BJ (cell line): ENCODE data around the gene CDKN2B-AS1. TPM values are rescaled to one million over a fixed set of nuclear protein-coding genes. Genes with fewer than 3 reads are reported as not detected.
"Not testable (repeated sequence)": the region's sequence is repeated elsewhere in the genome, so short reads cannot be mapped to it uniquely, and the experiment has no call there.

Experiments
- CTCF ChIA-PET: fragments of 350-600 bp; formaldehyde crosslinking; extraction: SDS; loops from one replicate; lab custom pipeline; 2021; ENCODE audit warnings: antibody characterized with exemption, inconsistent platforms; lab: Yijun Ruan, JAX
- POLR2A ChIA-PET: fragments of 300-600 bp; sonication (Branson Sonifier 250); formaldehyde crosslinking; extraction: SDS; loops from one replicate; lab custom pipeline; 2021; ENCODE audit warnings: antibody characterized with exemption; lab: Charles Lee
- DNase-seq: peaks from one replicate; pipeline ENCODE4 v3.0.0-alpha.2; 2011; ENCODE audit warnings: low read depth
- H3K27me3 ChIP-seq: 2 replicates; pipeline ENCODE4 v1.6.0; 2011; ENCODE audit warnings: low read length; ENCODE audit not compliant: control insufficient read depth, insufficient read depth
- H3K36me3 ChIP-seq: 2 replicates; pipeline ENCODE4 v1.5.1; 2011; ENCODE audit warnings: low read length; ENCODE audit not compliant: control insufficient read depth, insufficient read depth
- H3K4me3 ChIP-seq: 2 replicates; pipeline ENCODE4 v1.5.1; 2011; ENCODE audit warnings: low read depth, mild to moderate bottlenecking, control low read depth, low read length
- polyA minus RNA-seq: library from RNA; depleted of rRNA, polyadenylated mRNA; stranded (reverse); fragments of >200 nt; gene quantifications from 2 replicates; pipeline ENCODE4 v1.2.3, GENCODE V29; 2011; rRNA and poly(A)+ RNA removed
- polyA plus RNA-seq: library from polyadenylated mRNA; depleted of rRNA; stranded (reverse); fragments of >200 nt; gene quantifications from 2 replicates; pipeline ENCODE4 v1.2.3, GENCODE V29; 2011; rRNA removed
- TF ChIP-seq, protein P1 (sequence below): IDR thresholded peaks from 2 replicates; pipeline ENCODE4 v1.5.1; 2011; ENCODE audit warnings: low read depth, mild to moderate bottlenecking, control low read depth, inconsistent platforms, low read length, moderate library complexity; ENCODE audit not compliant: insufficient read depth

CDKN2B-AS1 gene
- polyA plus RNA-seq (0.59 and 1.1 TPM in 2 replicates), polyA minus RNA-seq (1.2 and 2.1 TPM in 2 replicates)

GRCh38 chr9:21994556-21995005 lies at the start of gene CDKN2B-AS1:
TSS of gene CDKN2B-AS1 (plus strand) at chr9:21994791.
- no peak for DNase-seq
- H3K36me3 ChIP-seq, result no peaks in the 10 kb centered on the region
- ChIA-PET CTCF (interaction anchor here (0.6 to 5.8 kb wide), 12 partner anchors 13 to 249 kb away, joined by 3 to 40 read pairs (median 4); partner anchors contain the start of gene CDKN2B), POLR2A (interaction anchor here (0.6 kb wide), 1 partner anchor 438 kb away, joined by 4 read pairs; no protein-coding TSS in a partner anchor)
- TF ChIP-seq, protein P1, sequence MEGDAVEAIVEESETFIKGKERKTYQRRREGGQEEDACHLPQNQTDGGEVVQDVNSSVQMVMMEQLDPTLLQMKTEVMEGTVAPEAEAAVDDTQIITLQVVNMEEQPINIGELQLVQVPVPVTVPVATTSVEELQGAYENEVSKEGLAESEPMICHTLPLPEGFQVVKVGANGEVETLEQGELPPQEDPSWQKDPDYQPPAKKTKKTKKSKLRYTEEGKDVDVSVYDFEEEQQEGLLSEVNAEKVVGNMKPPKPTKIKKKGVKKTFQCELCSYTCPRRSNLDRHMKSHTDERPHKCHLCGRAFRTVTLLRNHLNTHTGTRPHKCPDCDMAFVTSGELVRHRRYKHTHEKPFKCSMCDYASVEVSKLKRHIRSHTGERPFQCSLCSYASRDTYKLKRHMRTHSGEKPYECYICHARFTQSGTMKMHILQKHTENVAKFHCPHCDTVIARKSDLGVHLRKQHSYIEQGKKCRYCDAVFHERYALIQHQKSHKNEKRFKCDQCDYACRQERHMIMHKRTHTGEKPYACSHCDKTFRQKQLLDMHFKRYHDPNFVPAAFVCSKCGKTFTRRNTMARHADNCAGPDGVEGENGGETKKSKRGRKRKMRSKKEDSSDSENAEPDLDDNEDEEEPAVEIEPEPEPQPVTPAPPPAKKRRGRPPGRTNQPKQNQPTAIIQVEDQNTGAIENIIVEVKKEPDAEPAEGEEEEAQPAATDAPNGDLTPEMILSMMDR, result no peak
- H3K4me3 ChIP-seq, result peak within 1 kb of the TSS; percentile 86
- no peaks in the 10 kb centered on the region for H3K27me3 ChIP-seq

DNA sequence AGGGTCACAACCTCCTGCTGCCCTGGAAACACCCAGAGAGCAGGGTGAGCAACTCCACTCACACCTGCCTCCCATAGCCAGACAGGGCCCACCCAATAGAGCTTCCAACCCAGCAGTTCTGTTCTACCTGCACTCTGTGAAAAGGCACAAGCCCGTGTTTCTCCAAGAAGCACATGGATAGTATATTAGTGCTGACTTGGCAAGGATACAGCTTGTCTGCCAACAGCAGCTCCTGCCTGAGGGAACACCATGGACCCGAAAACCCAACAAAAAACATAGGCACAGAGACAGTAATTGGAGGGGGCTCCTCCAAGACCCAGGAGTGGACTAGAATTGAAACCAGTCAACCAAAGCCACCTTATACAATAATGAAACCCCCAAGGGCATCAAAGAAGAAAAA lies 49.0 kb upstream of the CDKN2B-AS1 start:
- ChIA-PET POLR2A (no interaction called here), CTCF (interaction anchor here (1.5 kb wide), 1 partner anchor 50 kb away, joined by 3 read pairs; no protein-coding TSS in a partner anchor)
- TF ChIP-seq, protein P1, result no peak
- DNase-seq, result no peak
- H3K27me3 ChIP-seq, result 0 out of 2 replicates have a peak, but pooled peaks cover 2% of the 10 kb centered on the region
- no peak overlapping the region for H3K4me3 ChIP-seq
- H3K36me3 ChIP-seq, result no peaks in the 10 kb centered on the region

GRCh38 chr9:21958833-21959232 lies 35.8 kb upstream of the CDKN2B-AS1 start:
- H3K36me3 ChIP-seq, result no peaks in the 10 kb centered on the region
- DNase-seq, result no peak
- H3K27me3 ChIP-seq, result no peaks in the 10 kb centered on the region; the same call in none of the 2 replicates
- TF ChIP-seq, protein P1, result no peak
- no peak overlapping the region for H3K4me3 ChIP-seq
- CTCF ChIA-PET, result no interaction called here
- POLR2A ChIA-PET, result no interaction called here

DNA sequence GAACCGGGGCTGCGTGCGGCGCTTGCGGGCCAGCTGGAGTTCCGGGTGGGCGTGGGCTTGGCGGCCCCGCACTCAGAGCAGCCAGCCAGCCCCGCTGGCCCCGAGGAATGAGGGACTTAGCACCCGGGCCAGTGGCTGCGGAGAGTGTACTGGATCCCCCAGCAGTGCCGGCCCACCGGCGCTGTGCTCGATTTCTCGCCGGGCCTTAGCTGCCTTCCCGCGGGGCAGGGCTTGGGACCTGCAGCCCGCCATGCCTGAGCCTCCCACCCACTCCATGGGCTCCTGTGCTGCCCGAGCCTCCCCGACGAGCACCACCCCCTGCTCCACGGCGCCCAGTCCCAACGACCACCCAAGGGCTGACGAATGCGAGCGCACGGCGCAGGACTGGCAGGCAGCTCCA lies 35.3 kb upstream of the CDKN2B-AS1 start:
- DNase-seq, CTCF ChIA-PET, H3K27me3 ChIP-seq, H3K4me3 ChIP-seq, H3K36me3 ChIP-seq, POLR2A ChIA-PET: not testable (repeated sequence)

DNA sequence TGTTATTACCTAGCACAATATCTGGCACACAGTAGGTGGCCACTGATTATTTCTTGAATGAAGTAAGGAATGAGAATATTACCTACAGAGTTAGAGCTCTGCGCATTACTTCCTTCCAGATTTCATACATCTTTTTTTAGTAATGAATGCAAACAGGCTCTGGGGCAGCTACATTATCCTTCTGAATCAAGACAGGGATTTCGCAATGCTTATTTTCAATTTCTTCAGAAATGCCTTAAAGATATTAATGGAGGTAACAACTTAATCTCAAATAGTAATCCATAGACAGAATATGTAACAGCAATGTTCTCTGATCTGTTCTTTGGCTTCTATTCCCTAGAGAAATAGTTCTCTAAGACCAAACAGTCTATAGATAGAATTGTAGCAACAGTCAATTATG lies 33.0 kb upstream of the CDKN2B-AS1 start:
- ChIA-PET CTCF (interaction anchor here (1.1 kb wide), 1 partner anchor 145 kb away, joined by 3 read pairs; no protein-coding TSS in a partner anchor), POLR2A (no interaction called here)

More for the DNA sequence above, 33.0 kb upstream of the CDKN2B-AS1 start:
- H3K4me3 ChIP-seq, result no peak overlapping the region
- TF ChIP-seq, protein P1, result no peak
- no peak for DNase-seq
- peaks cover 10% of the 10 kb centered on the region for H3K27me3 ChIP-seq
- H3K36me3 ChIP-seq, result no peaks in the 10 kb centered on the region
